H1 (cell line): Measurements from ENCODE around the gene GDPD5. TPM values are rescaled to one million over a fixed set of nuclear protein-coding genes. Genes with fewer than 3 reads are reported as not detected.

Experiments
- CBX5 ChIP-seq: fragments of 300-800, 300-1000 bp; sonication (generic); IDR thresholded peaks from 2 replicates; pipeline ENCODE4 v1.7.1; 2016; ENCODE audit warnings: antibody characterized with exemption, low read length, low read depth
- JUND ChIP-seq: IDR thresholded peaks from 2 replicates; pipeline ENCODE4 v1.6.1; 2011; ENCODE audit warnings: mild to moderate bottlenecking, improper control_type of control experiment, low read length
- SIX5 ChIP-seq: IDR thresholded peaks from 2 replicates; pipeline ENCODE4 v1.6.1; 2011; ENCODE audit warnings: mild to moderate bottlenecking, low read depth, low read length
- SUZ12 ChIP-seq: fragments of 200-600 bp; sonication (generic); IDR thresholded peaks from 2 replicates; pipeline ENCODE4 v1.6.1; 2012; ENCODE audit warnings: mild to moderate bottlenecking, inconsistent platforms, low read length, moderate library complexity, mixed read lengths
- polyA plus RNA-seq, 7 experiments: library from polyadenylated mRNA; depleted of rRNA in 3 of 7; stranded (reverse) in 5 of 7; unstranded in 2 of 7; fragments of >200 nt in 5 of 7; fragments of 200-250 nt in 2 of 7; gene quantifications; 1 replicate in 5 of 7; 2 replicates in 1 of 7; 4 replicates in 1 of 7; pipeline versions ENCODE4 v1.2.1 to v1.2.3, GENCODE V29; 2011 to 2013; ENCODE audit warnings: missing spikeins in 2 of 7, mixed read lengths in 2 of 7
- total RNA-seq: library from RNA; stranded (reverse); fragmentation: NEBNext Ultra II Directional; extraction: Animal tissue kit (Norgen Biotek cat#: 25700); gene quantifications from 2 replicates; pipeline ENCODE4 v1.2.1, GENCODE V29; 2021
- TF ChIP-seq, protein P1 (sequence below): IDR thresholded peaks from 2 replicates; pipeline ENCODE4 v1.6.1; 2012; ENCODE audit warnings: inconsistent platforms

The GDPD5 gene
- total and polyA plus RNA-seq, 2 of the 8 experiments (the other 6 are each of a cell fraction or from before 2014, with no cell fraction given): 7.8 to 8.6 TPM

DNA sequence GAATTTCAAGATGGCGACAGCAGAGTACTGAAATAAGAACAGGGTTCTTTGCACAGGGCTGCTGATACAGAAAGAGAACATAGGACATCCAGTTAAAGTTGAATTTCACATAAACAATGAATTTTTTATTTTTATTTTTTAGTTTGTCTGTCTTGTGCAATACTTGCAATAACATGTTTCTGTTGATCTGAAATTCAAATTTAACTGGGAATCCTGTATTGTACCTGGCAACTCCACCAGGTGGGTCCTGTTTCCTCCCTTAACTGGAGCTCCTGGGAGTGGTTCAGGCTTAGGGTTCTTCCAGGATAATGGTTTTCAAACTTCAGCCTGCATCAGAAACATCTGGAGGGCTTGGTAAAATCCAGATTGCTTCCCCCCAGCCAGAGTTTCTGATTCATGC, 21.4 kb upstream of the GDPD5 start (continued):
- TF ChIP-seq, protein P1, sequence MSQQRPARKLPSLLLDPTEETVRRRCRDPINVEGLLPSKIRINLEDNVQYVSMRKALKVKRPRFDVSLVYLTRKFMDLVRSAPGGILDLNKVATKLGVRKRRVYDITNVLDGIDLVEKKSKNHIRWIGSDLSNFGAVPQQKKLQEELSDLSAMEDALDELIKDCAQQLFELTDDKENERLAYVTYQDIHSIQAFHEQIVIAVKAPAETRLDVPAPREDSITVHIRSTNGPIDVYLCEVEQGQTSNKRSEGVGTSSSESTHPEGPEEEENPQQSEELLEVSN: no peak
- TF ChIP-seq SIX5 (no peak), CBX5 (no peak), JUND (no peak), SUZ12 (no peak)
